OCI-LY7 (cell line): ENCODE results near the gene FHIT.

Experiments used
- EZH2phosphoT487 ChIP-seq: fragments of 200-600 bp; sonication (generic); IDR thresholded peaks from 2 replicates; pipeline ENCODE4 v1.6.1; 2018; ENCODE audit warnings: low read depth, borderline replicate concordance, mild to moderate bottlenecking, mixed run types, antibody characterized with exemption, low read length, moderate library complexity, mixed read lengths
- TF ChIP-seq, protein P1 (sequence below): fragments of 200-600 bp; sonication (generic); conservative IDR thresholded peaks from 2 replicates; pipeline ENCODE4 v1.5.1; 2014; ENCODE audit warnings: mild to moderate bottlenecking, antibody characterized with exemption, low read length, moderate library complexity, mixed read lengths

DNA sequence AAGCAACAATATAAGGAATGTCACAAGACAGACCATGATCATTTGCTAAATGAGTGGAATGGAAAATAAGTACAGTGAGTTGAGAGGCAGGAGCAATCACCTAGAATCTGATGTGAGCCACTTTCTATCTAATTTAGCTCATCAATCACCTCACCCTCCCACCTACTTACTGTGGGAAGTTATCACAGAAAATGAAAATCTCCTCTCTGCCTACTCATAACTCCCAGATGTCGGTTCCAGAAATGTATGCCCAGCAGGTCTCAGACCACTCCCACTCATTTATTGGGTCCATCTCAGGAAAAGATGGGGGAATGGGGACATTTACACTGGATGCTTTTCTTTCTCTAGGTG, 270.9 kb downstream of the FHIT start:
- TF ChIP-seq, protein P1, sequence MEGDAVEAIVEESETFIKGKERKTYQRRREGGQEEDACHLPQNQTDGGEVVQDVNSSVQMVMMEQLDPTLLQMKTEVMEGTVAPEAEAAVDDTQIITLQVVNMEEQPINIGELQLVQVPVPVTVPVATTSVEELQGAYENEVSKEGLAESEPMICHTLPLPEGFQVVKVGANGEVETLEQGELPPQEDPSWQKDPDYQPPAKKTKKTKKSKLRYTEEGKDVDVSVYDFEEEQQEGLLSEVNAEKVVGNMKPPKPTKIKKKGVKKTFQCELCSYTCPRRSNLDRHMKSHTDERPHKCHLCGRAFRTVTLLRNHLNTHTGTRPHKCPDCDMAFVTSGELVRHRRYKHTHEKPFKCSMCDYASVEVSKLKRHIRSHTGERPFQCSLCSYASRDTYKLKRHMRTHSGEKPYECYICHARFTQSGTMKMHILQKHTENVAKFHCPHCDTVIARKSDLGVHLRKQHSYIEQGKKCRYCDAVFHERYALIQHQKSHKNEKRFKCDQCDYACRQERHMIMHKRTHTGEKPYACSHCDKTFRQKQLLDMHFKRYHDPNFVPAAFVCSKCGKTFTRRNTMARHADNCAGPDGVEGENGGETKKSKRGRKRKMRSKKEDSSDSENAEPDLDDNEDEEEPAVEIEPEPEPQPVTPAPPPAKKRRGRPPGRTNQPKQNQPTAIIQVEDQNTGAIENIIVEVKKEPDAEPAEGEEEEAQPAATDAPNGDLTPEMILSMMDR: no peak
- no peak for TF ChIP-seq EZH2phosphoT487
